Nucleus accumbens (tissue), 56 donors: ENCODE results near the gene CASZ1.

Experiments
- DNase-seq, 56 donors: peaks; one replicate each; lab custom pipeline; 2025; lab: John Stamatoyannopoulos, UW

Gene CASZ1

DNA sequence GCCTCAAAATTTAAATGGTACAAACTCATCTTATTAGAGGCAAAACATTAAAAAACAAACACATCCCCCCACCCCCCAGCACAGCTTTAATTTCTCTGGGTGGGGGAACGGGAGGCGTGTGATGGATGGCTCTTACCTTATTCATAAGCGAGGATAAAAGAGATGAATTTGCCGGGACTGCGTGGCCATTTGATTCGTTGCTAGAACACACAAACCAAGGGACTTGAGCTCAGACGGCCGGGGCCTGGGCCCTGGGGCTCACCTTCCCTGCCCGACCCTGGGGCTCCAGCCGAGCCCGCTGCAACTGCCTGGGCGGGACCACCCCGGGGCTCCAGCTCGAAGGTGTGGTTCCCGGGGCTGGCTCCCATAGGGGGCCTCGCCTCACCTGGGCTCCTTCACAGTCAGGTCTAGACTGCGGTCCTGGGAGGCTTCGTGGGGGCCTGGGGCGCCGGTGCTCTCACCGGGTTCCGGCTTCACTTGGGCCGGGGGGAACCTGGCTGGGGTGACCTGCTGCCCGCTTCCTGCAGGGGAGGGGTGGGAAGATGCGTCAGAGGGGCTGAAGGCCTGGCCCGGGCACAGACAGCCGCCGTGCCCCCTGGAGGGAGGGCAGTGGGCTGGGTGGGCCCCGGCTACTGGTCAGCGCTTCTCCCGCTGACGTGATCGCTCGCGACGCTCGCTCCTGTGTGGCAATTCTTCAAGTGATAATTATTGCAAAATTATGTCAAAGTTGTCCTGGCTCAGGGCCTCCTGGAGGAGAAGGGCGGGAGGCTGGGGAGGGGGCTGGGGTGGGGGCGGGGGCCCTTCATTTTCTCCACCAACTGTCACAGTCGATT is 145.7 kb downstream of the CASZ1 start:
- no peak for DNase-seq

DNA sequence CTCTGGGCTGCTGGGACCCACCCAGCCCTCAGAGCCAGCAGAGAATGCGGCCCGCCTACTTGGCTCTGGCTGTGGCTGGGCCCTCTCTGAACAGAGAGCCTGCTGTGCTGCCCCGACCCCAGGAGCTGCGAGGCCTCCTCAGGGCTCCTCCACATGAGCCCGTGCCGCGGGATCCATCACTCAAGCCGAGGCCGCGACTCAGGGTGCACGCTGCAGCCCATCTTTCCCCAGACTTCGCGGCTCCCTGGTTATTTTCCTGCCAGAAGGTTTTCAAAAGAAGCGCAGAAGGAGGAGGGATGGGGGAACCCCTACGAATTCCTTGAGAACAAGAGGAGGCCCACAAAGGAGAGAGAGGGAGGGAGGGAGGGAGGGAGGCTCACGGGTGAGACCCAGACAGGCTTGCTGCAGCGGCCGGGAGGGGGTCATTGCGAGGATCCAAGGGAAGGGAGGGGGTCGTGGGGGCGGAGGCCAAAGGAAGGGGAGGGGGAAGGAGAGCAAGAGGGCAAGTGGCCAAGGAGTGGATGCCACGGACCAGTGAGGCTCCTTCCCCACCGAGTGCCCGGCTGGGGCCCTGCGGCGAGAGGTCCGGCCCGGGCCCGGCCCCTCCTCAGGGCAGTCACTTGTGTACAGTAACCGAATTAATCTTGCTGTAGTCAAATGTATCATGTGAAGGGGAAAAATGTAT is 146.8 kb downstream of the CASZ1 start:
- no peak for DNase-seq

DNA sequence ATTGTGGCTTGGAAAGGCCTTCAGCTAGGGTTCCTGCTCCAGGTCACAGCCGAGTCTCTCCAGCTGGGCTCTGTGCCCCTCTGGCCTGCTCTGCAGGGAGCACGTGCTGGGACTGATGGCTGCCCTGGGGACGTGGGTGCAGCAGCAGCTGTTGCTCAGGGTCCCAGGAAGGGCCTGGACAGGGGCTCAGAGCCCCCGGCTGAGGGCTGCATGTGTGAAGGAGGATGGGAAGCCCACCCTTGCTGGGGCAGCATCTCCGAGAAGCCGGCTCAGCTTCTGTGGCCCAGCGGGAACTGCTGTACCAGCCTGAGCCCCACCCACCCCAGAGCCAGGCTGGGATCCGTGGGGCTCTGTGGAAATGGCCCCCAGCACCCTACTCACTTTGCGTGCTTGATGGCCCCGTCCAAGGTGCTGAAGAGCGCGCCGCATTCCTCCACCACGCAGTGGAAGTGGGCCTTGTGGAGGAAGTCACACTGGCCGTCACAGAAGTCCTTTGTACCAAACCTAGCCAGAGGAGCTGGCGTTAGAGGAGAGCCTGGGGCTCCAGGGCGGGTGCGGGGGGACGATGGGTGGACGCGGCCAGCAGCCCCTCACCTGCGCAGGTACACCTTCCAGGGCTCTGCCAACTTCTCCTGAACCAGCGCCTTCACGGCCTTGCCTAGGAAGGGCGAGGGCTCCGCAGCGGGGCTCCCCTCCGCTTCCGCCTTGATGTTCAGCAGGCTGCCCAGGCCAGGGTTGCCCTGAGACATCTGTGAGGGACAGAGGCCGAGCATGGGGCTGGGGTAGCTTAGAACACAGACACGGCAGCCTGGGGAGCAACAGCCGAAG is 147.5 kb downstream of the CASZ1 start:
- DNase-seq = no peak

DNA sequence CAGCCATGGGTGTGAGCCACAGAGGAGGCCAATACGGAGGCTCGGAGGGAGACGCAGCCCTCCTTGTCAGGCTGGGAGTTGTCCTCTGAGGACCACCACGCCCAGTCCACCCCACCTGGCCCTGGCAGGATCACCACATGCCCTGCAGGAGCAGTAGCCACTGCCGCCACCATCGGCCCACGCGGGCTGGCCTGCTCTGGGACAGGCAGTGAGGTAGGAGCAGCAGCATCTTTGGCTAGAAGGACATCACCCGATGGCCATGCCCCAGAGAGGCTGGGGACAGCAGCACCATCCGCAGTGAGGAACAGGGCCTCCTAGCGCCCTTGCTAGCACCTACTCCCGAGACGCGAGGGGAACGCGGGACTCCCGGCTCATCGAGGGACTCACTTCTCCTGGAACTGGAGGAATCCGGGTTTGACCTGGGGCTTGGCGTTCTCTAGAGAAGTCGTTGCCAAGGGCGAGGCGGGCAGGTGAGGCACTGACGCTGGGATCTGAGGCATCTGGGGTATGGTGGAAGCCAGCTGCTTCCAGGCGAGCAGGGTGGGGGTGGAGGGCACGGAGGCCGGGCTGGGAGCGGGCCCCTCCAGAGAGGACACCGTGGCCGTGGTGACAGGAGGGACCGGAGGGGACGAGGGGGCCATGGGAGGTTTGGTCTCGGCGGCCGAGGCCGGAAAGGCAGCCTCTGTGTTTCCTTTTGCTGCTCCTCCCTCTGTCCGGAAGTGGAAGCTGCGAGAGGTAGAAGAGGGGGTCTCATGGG is 148.9 kb downstream of the CASZ1 start:
- DNase-seq = no peak

DNA sequence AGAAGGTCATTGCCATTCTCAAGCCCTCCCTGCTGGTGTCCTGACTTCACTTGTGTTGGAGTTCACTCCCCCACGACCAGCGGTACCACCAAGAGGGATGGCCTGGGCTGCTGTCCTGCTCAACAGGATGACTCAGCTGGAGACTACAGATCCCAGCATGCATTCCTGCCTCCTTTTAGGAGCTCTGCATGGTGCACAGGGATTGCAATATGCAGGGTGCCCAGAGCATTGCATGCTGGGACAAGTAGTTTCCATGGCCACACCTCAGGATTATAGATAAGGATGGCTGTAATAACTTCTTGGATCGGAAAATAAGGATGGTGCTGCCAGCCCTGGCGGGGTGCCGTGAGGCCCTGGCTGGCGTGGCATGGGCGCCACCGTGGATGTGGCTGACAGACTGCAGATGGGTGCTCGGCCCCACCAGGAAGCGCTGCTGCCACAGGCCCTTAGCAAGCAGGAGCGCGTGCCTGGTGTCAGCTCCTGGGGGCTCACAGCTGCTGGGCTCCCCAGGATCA is 150.0 kb downstream of the CASZ1 start:
- DNase-seq = peak in 6 of 56 donors; percentile 6 to 31 (median 16)

DNA sequence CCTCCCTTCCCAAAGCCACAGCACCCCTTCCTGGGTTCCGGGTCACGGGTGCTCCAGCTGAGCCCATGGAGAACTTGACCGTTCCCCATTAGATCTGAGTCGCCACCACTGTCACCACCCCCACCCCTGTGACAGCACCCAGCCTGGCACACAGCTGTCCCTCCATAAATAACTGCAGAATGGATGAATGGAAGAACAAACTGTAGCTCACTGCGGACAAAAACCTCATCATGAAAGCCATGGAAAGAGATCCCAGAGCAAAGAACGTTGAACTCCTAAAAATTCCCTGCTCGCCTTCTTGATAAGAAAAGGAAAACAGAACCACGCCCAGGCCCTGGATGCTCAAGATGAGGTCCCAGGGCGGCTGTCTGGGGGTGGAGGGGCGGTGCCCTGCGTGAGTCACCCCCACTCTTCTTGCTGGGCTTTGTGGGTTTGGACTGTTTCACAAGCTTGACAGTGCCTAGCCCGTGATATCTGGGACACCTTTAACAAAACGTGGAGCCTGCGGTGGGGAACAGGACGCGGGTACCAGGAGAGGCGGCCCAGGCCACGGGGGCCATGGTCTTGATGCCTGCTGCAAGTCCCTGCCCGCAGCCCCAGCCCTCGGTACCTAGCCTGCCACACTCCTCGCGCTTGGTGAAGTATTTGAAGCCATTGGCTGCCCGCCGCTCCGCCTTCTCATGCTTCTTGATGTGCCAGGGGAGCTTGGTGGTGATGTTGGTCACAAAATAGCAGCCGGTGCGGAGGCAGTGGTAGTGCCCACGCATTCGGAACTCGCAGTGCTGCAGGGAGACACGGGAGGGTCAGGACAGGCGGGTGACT is 151.9 kb downstream of the CASZ1 start:
- DNase-seq = peak in 1 of 56 donors; percentile 14

DNA sequence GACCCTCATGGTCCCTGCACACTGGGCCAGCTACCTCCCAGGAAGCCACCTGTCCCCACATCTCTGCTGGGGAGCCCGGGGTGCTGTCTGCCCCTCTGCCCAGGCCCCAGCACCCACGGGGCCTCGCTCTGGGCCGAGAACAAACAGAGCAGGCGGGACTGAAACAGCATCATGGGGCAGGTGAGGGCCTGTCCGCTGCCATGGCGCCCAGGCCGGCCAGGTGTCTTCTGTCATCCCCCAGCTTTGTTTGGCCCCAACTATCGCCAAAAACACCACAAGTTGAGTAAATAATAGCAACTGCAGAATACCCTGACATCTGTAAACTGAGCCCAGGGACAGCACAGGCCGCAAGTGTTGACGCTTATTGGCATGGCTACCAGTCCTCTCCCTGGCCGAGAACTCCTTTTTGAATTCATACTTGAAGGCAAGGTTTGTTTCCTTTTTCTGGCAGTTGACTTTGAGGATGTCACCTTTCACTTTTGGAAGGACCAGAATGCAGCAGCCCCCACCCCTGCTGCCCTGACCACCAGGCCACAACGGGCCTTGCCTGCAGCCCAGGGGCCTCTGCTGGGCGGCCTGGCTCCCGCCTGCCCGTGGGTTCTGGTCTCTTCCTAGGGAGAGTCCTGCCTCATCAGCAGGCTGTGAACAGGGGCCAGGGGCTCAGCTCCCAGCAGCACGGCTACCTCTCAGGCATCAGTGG is 152.7 kb downstream of the CASZ1 start:
- DNase-seq = no peak

DNA sequence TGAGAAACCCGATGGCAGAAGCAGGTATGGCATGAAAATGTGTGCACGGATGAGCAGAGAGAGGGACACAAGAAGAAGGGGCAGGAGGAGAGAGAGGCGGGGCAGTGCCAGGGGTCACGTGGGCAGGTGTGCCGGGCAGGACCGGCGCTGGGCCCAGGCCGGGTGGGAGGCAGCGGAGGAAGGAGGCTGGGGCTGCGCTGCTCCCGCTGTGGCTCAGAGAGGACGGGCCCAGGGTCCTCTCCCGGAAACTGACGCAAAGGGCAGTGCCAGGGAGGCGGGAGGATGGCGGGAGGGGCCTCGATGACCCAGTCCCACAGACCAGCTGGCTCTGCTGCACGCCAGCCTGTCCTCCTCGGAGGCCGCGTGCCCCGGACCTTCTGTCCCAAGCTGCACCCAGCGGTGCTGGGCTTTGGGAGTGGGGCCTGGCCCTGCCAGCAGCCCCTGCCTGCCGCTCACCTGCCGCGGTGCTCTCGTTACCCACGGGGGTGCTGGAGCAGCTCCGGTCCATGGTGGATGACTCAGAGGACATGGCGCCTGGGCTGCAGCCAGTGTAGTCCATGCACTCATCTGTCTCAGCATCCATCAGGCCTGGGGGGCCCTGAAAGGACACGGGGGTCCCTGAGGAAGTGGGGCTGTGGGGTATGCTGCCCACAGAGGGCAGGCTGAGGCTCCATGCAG is 153.9 kb downstream of the CASZ1 start:
- DNase-seq = no peak

DNA sequence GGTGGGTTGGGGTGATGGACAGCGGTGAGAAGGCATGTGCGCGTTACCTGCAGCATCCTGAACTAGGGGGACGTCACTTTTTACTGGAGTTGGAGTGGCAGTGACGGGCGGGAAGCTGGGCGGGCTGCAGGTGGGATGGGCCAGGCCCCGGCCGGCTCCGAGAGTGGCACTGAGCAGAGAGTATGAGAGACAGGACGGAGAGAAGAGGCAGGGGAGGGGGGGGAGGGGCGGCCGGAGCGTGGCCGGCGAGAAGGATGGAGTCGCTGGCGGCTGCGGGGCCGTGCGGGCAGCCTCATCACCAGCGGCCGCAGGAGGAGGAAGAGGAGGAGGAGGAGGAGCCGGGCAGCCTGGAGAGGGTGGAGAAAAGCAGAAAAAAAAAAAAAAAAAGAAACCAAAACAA is 154.5 kb downstream of the CASZ1 start:
- no peak for DNase-seq

DNA sequence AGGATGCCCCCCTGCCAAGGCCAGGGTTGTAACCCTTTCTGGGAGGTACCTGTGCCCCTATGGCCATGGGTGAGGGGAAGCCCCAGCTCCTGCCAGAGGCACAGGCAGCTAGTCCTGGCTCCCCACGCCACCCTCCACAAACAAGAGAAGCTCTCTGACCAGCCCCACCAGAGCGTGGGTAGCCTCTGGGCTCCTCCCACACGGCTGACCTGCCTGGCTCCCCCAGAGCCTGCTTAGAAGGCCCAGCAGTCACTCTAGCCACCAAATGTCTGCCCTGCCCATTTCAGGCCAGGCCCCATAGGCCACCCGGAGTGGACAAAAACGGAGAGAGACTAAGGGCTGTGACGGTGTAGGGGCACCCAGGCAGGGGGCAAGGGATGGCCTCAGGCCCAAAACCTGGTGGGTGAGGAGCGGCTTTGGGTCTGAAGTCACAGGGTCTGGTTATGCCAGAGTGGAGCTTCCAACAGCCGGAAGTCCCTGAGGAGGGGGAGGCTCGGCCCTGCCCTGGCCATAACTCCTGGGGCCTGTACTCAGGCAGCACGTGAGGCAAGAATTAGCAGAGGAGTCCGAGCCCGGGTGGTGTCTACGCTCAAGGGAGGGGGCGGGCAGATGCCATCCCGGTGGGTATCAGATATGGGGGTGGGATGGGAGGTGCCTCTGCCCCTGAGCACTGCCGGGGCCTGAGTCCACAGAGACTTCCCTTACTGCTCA is 155.4 kb downstream of the CASZ1 start:
- no peak for DNase-seq

DNA sequence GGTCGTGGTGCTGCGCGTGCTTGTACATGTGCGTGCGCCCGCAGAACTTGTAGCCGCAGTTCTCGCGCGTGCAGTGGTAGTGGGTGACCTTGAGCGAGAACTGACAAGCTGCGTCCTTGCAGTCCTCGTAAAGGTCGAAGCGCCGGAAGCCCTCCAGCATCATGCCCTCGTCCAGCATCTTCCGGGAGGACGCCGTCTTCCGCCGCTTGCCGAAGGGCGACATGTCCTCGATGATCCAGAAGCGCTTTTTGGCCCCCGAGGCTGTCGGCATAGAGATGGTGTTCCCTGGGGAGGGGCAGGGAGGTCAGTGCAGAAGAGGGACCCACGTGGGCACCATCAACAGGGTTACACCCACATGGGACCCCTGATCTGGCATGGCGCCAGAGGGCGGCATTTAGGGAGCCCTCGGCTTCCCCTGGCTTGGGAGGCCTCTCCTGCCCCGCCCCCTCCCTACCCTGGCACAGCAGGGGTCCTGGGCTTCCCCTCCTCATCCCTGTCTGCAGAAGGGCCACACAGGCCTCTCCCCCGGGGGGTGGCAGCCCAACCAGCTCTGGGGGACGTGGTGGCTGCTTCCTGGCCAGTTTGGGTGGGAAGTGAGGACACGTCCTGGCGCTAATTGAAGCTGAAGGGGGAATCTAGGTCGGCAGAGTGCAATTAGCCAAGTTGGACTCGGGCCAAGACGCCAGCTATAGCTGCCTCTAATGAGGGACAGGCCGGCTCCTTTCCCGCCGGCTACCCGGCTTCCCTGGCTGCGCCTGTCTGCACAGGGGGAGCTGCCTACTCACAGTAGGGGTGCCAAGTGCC is 156.5 kb downstream of the CASZ1 start:
- peak in 19 of 56 donors; percentile 6 to 59 (median 31) for DNase-seq

DNA sequence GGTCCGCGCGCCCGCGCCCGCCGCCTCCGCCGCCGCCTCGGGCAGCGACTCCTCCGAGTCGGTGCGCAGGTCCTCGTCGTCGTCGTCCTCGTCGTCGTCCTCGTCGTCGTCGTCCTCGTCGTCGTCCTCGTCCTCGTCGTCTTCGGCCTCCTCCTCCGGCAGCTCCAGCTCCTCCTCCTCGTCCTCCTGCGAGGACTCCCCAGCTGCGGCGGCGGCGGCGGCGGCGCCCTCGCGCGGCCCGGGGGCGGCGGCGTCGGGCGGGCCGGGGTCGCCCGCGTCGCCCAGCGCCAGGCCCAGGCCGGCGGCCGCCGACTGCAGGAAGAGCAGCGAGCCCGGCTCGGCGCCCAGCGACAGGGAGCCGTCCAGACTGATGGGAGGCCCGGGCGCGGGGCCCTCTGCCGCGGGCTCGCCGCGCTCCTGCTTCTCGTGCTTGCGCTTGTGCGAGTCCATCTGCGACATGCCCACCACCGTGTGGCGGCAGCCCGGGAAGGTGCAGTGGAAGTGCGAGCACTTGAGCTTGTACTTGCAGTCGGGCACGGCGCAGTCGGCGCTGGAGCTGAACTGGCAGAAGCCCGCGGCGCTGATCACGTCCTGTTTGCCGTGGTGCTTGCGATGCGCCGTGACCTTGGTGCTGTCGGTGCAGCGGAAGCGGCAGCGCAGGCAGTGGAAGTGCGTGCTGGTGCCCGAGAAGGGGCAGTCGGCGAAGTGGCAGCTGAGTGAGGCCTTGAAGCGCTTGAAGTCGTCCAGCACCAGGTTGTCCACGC is 157.3 kb downstream of the CASZ1 start:
- DNase-seq = no peak

DNA sequence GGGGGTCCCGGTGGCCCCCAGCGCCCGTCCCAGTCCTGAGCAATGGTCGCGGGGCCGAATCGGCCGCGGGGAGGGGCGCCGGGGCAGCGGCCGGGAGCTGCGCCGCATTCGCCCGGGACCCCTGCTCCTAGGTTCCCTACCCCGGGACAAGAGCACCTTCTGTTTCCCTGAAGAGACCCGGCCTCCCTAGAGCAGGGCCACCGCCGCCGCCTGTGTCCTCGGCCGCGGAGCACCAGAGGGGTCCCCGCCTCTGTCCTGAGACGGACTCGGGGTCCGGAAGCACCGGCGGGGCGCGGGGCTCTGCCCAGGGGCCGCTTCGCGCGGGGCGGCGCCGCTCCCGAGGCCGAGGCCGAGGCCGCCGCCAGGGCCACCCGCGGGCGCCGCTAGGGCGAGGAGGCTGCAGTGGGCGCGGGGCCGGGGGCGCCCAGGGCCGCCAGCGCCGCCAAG is 157.9 kb downstream of the CASZ1 start:
- DNase-seq = no peak

DNA sequence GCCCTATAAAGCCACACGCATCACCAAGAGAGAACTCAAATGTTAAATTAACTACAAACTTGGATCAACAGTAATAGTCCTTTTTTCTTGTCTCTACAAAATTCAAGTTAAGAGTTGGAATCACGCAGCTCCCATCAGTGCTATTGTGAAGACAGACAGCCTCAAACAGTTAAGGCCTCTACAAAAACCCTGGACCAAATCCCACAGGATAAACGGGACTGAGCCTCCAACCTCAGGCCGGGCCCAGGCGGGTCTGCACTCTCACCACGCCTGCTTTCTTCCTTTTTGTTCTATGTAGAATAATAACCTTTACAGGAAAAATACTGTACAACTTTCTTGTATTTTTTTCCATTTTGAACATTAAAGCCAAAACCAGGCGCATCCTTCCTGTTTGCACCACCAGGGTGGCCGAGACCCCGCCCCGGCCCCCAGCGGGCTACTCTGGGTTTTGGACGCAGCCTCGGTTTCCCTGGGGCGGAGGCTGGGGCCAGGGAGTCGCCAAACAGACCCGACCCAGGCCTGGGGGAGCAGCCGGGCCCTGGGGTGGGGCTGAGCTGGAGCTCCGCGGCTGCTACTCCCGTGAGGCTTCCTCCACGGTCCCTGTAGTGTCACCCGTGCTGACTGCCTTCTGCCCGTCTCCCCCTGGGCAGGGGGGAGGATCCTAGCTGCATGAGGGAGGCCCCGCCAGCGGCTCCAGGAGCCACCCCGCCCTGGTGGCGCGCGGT is 158.4 kb downstream of the CASZ1 start:
- DNase-seq = no peak

DNA sequence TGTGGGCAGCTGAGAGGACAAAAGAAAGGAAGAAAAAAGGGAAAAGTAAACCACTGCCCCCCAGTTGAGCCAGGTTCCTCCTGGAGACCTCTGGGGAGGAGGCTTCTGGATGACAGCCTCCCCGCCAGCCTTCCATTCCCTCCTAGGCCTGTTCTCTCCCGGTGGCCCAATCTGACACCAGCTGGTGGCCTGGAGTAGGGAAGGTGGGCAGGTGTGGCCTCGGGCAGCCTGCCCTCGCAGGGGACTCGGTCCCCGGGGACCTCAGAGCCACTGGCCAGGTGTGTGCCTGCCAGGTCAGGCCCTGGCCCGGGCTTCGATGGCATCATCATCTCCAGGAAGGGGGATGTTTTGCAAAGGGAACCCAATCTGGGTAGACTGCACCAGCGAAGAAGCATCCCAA is 159.0 kb downstream of the CASZ1 start:
- DNase-seq = no peak
